Choroid plexus epithelial cell (primary cell): ENCODE data around the gene PTH2.
"Not testable (repeated sequence)": the region's sequence is repeated elsewhere in the genome, so short reads cannot be mapped to it uniquely, and the experiment has no call there.

Experiments used
- DNase-seq: peaks from one replicate; pipeline ENCODE4 v3.0.0-alpha.2; 2010; ENCODE audit warnings: low read depth
- H3K4me3 ChIP-seq: 2 replicates; pipeline ENCODE4 v1.5.1; 2011; ENCODE audit warnings: low read depth, mild to moderate bottlenecking, control low read depth, low read length, moderate library complexity
- TF ChIP-seq, protein P1 (sequence below): conservative IDR thresholded peaks from 2 replicates; pipeline ENCODE4 v1.5.1; 2011; ENCODE audit warnings: low read depth, mild to moderate bottlenecking, control low read depth, inconsistent platforms, low read length, moderate library complexity

The PTH2 gene

GRCh38 chr19:49465371-49465770 lies 42.1 kb upstream of the PTH2 start:
- no peak for DNase-seq
- TF ChIP-seq, protein P1, sequence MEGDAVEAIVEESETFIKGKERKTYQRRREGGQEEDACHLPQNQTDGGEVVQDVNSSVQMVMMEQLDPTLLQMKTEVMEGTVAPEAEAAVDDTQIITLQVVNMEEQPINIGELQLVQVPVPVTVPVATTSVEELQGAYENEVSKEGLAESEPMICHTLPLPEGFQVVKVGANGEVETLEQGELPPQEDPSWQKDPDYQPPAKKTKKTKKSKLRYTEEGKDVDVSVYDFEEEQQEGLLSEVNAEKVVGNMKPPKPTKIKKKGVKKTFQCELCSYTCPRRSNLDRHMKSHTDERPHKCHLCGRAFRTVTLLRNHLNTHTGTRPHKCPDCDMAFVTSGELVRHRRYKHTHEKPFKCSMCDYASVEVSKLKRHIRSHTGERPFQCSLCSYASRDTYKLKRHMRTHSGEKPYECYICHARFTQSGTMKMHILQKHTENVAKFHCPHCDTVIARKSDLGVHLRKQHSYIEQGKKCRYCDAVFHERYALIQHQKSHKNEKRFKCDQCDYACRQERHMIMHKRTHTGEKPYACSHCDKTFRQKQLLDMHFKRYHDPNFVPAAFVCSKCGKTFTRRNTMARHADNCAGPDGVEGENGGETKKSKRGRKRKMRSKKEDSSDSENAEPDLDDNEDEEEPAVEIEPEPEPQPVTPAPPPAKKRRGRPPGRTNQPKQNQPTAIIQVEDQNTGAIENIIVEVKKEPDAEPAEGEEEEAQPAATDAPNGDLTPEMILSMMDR = no peak
- no peak overlapping the region for H3K4me3 ChIP-seq

DNA sequence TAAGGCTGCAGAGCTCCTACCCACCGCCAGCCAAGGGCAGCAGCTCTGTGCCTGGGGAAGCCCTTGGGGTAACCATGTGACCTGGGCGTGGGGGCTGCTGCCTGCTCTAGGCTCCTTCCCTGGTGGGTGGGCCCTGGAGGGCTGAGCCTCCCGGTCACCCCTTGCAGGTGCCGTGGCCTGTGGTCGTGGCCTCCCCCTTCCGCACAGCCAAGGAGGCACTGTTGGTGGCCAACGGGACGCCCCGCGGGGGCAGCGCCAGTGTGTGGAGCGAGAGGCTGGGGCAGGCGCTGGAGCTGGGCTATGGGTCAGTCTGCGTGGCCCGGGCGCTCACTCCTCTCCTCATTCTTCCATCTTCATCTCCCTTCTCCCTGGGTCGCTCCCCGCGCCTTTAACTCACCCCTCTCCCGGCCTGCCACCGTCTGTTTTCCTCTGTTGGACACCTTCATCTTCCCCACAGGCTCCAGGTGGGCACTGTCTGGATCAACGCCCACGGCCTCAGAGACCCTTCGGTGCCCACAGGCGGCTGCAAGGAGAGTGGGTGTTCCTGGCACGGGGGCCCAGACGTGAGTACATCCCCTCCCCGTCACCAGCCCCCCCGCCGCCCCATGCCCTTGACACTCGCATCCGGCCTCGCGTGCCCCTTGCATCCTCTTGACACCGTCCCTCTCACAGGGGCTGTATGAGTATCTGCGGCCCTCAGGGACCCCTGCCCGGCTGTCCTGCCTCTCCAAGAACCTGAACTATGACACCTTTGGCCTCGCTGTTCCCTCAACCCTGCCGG lies 40.9 kb upstream of the PTH2 start:
- H3K4me3 ChIP-seq = no peak overlapping the region
- DNase-seq = no peak
- TF ChIP-seq, protein P1 = no peak

GRCh38 chr19:49462492-49462891 lies 39.3 kb upstream of the PTH2 start:
- TF ChIP-seq, protein P1 = no peak
- H3K4me3 ChIP-seq = no peak overlapping the region
- DNase-seq = no peak

DNA sequence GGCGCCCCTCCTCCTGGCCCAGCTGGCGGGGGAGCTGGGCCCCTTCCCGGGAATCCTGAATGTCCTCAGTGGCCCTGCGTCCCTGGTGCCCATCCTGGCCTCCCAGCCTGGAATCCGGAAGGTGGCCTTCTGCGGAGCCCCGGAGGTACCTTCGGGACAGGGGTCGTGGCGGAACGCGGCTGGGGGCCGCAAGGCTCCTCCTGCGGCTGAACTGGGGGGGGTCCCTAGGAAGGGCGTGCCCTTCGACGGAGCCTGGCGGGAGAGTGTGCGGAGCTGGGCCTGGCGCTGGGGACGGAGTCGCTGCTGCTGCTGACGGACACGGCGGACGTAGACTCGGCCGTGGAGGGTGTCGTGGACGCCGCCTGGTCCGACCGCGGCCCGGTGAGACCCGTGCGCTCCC lies 38.4 kb upstream of the PTH2 start:
- TF ChIP-seq, protein P1 = no peak
- no peak overlapping the region for H3K4me3 ChIP-seq
- DNase-seq = no peak

DNA sequence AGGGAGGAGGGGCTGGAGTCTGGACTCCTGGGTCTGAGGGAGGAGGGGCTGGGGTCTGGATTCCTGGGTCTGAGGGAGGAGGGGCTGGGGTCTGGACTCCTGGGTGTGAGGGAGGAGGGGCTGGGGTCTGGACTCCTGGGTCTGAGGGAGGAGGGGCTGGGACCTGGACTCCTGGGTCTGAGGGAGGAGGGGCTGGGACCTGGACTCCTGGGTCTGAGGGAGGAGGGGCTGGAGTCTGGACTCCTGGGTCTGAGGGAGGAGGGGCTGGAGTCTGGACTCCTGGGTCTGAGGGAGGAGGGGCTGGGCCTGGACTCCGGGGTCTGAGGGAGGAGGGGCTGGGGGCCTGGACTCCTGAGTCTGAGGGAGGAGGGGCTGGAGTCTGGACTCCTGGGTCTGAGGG lies 37.9 kb upstream of the PTH2 start:
- DNase-seq, H3K4me3 ChIP-seq: not testable (repeated sequence)

GRCh38 chr19:49459388-49459787 lies 36.1 kb upstream of the PTH2 start:
- H3K4me3 ChIP-seq = no peak overlapping the region
- TF ChIP-seq, protein P1 = no peak
- DNase-seq = no peak

- TF ChIP-seq, protein P1 = no peak
- H3K4me3 ChIP-seq = no peak overlapping the region
- DNase-seq = no peak
Observed at GRCh38 chr19:49458567-49458903, 35.3 kb upstream of the PTH2 start.
